Measurements from ENCODE around the gene FBXL19. TPM values are rescaled to one million over a fixed set of nuclear protein-coding genes. Genes with fewer than 3 reads are reported as not detected.

The FBXL19 gene
- total and polyA plus RNA-seq, 2 of the 13 experiments (the other 11 are each of a cell fraction or from before 2014, with no cell fraction given): 6.0 to 13.7 TPM

DNA sequence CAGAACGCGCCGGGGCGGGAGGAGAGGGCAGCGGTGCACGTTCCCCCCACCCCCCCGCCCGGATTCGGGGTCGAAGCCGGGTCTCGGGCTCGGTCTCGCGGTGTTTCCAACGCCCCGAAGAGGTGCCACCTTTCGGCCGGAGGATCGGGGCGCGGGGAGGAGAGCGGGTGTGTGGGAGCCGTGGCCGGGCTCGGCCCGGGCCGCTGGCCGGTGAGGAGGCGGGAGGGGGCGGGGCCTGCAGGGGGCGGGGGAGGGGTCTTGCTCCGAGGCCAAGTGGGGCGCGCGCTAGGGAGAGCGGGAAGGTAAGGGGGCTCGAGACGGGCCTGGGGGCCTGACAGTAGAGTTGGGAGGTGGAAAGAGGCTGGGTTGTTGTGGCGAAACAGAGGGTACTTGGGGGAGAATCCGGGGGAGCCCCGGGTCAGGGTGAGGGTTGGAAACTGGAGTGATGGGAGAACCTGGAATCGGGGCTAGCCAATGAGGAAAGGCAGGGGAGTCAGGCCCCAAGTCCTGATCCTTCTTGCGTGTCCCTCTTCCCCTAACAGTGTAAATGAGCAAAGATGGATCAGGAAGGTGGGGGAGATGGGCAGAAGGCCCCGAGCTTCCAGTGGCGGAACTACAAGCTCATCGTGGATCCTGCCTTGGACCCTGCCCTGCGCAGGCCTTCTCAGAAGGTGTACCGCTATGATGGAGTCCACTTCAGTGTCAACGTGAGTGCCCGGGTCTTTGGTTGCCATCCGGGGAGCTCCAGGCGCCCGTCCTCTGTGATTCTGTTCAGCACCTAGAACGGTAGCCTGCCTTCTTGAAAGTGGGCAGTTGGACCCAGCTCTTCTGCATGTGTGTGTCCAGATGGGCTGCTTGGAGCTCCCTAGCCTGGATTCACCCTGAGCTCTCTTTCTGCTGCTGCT lies 35.1 kb downstream of the FBXL19 start (continued):
- TF ChIP-seq NCOR1 (IDR thresholded peaks at IDR 0.05; ENCODE audit: borderline replicate concordance, low read length) (no peak), U2AF1 (optimal IDR thresholded peaks at IDR 0.05; ENCODE audit: low read depth, low read length) (no peak), FIP1L1 (IDR thresholded peaks at IDR 0.05; ENCODE audit: borderline replicate concordance, insufficient read depth, low read depth, low read length) (no peak), RNF2 (conservative IDR thresholded peaks at IDR 0.05; ENCODE audit: low read depth) (no peak), ZNF83 (CRISPR knock-in tag; IDR thresholded peaks at IDR 0.05; ENCODE audit: borderline replicate concordance) (no peak), ZBTB7B (CRISPR knock-in tag; IDR thresholded peaks at IDR 0.05) (no peak), ZFP90 (CRISPR knock-in tag; IDR thresholded peaks at IDR 0.05; ENCODE audit: borderline replicate concordance) (0 out of 2 replicates have a peak, but pooled peaks have one; percentile 1), YEATS2 (CRISPR knock-in tag; IDR thresholded peaks at IDR 0.05; ENCODE audit: borderline replicate concordance) (no peak), USF2 (IDR thresholded peaks at IDR 0.05; ENCODE audit: low read depth, low read length) (no peak), USF2 (CRISPR knock-in tag; IDR thresholded peaks at IDR 0.05; ENCODE audit: borderline replicate concordance) (0 out of 2 replicates have a peak, but pooled peaks have one; percentile 5), CENPBD1 (CRISPR knock-in tag; IDR thresholded peaks at IDR 0.05; ENCODE audit: borderline replicate concordance, low read depth) (no peak), THAP9 (CRISPR knock-in tag; IDR thresholded peaks at IDR 0.05; ENCODE audit: borderline replicate concordance) (0 out of 2 replicates have a peak, but pooled peaks have one; percentile 38), POLR2A (IDR thresholded peaks at IDR 0.05; ENCODE audit: insufficient read depth in 1 of 2, low read depth in 2 of 2, low read length in 2 of 2) (peak in 1 of 2 experiments; percentile 26; a peak in 1 of 4 replicates)
- TF ChIP-seq, protein P1, sequence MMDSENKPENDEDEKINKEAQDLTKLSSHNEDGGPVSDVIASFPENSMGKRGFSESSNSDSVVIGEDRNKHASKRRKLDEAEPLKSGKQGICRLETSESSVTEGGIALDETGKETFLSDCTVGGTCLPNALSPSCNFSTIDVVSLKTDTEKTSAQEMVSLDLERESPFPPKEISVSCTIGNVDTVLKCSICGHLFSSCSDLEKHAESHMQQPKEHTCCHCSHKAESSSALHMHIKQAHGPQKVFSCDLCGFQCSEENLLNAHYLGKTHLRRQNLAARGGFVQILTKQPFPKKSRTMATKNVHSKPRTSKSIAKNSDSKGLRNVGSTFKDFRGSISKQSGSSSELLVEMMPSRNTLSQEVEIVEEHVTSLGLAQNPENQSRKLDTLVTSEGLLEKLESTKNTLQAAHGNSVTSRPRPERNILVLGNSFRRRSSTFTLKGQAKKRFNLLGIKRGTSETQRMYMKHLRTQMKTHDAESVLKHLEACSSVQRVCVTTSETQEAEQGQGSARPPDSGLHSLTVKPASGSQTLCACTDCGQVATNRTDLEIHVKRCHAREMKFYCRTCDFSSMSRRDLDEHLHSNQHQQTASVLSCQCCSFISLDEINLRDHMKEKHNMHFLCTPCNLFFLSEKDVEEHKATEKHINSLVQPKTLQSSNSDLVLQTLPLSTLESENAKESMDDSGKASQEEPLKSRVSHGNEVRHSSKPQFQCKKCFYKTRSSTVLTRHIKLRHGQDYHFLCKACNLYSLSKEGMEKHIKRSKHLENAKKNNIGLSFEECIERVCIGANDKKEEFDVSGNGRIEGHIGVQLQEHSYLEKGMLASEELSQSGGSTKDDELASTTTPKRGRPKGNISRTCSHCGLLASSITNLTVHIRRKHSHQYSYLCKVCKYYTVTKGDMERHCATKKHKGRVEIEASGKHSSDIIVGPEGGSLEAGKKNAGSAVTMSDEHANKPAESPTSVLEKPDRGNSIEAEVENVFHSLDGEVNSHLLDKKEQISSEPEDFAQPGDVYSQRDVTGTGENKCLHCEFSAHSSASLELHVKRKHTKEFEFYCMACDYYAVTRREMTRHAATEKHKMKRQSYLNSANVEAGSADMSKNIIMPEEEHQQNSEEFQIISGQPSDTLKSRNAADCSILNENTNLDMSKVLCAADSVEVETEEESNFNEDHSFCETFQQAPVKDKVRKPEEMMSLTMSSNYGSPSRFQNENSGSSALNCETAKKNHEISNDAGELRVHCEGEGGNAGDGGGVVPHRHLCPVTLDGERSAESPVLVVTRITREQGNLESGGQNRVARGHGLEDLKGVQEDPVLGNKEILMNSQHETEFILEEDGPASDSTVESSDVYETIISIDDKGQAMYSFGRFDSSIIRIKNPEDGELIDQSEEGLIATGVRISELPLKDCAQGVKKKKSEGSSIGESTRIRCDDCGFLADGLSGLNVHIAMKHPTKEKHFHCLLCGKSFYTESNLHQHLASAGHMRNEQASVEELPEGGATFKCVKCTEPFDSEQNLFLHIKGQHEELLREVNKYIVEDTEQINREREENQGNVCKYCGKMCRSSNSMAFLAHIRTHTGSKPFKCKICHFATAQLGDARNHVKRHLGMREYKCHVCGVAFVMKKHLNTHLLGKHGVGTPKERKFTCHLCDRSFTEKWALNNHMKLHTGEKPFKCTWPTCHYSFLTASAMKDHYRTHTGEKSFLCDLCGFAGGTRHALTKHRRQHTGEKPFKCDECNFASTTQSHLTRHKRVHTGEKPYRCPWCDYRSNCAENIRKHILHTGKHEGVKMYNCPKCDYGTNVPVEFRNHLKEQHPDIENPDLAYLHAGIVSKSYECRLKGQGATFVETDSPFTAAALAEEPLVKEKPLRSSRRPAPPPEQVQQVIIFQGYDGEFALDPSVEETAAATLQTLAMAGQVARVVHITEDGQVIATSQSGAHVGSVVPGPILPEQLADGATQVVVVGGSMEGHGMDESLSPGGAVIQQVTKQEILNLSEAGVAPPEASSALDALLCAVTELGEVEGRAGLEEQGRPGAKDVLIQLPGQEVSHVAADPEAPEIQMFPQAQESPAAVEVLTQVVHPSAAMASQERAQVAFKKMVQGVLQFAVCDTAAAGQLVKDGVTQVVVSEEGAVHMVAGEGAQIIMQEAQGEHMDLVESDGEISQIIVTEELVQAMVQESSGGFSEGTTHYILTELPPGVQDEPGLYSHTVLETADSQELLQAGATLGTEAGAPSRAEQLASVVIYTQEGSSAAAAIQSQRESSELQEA (CRISPR knock-in tag; IDR thresholded peaks at IDR 0.05; ENCODE audit: not compliant biosample characterization): no peak

Data from HepG2 (cell line).